Thyroid gland (tissue), 4 donors: Measurements from ENCODE around the gene ODAD2.

ENCODE experiments used
- POLR2A ChIP-seq, 2 donors: fragments of 450-650 bp; IDR thresholded peaks; one replicate each; pipeline ENCODE4 v1.6.1; 2017; ENCODE audit warnings: antibody characterized with exemption in 2 of 2, mild to moderate bottlenecking in 2 of 2, moderate library complexity in 1 of 2
- TF ChIP-seq, protein P1 (sequence below), 6 experiments: fragments of 200-600 bp in 3 of 6; fragments of 450-650 bp in 3 of 6; sonication (generic) in 3 of 6; IDR thresholded peaks; one replicate each; pipeline ENCODE4 v1.5.1; 2016 to 2019; ENCODE audit warnings: antibody characterized with exemption in 6 of 6, mild to moderate bottlenecking in 2 of 6, inconsistent platforms in 1 of 6, moderate library complexity in 1 of 6

DNA sequence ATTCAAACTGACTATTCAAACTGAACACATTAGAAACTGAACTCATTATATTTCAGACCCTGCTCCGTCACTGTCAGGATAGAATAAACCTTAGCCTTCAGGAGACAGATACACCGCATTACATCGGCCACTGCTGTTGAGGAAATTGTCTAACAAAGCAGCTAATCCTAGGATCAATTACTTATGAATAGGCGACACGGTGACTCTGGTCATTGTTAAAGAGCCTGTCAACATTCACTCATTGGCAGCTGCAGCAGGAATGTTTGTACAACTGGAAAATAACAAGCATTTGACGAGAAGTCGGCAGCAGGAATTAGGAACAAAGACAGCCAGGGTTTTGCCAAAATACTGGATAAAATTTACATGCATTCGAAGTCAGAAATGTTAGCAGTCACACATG lies 141.3 kb downstream of the ODAD2 start:
- TF ChIP-seq POLR2A (IDR thresholded peaks at IDR 0.05), result no peak
- TF ChIP-seq, protein P1, sequence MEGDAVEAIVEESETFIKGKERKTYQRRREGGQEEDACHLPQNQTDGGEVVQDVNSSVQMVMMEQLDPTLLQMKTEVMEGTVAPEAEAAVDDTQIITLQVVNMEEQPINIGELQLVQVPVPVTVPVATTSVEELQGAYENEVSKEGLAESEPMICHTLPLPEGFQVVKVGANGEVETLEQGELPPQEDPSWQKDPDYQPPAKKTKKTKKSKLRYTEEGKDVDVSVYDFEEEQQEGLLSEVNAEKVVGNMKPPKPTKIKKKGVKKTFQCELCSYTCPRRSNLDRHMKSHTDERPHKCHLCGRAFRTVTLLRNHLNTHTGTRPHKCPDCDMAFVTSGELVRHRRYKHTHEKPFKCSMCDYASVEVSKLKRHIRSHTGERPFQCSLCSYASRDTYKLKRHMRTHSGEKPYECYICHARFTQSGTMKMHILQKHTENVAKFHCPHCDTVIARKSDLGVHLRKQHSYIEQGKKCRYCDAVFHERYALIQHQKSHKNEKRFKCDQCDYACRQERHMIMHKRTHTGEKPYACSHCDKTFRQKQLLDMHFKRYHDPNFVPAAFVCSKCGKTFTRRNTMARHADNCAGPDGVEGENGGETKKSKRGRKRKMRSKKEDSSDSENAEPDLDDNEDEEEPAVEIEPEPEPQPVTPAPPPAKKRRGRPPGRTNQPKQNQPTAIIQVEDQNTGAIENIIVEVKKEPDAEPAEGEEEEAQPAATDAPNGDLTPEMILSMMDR (IDR thresholded peaks at IDR 0.05), result no peak
